ENCODE measurements around the gene EML6.

The EML6 gene

DNA sequence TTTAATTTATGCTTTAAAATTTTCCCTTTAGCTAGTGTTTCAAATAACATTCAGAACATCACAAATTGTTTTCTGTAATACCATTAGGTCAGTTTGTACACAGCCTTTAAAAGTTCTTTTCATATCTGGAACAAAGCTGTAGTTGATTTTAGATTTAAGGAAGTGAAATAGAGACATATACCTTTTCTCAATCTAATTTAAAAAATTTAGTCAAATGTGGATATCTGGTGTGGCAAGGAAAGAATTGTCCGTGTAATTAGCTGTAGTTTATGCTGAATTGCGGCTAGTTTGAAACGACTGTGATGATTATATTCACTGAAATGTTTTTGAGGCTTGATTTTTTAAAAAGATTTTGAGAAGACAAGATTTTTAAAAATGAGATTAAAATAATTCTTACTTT lies 59.9 kb downstream of the EML6 start:
- H3K4me3 ChIP-seq (ENCODE audit: low read length), result no peak overlapping the region

DNA sequence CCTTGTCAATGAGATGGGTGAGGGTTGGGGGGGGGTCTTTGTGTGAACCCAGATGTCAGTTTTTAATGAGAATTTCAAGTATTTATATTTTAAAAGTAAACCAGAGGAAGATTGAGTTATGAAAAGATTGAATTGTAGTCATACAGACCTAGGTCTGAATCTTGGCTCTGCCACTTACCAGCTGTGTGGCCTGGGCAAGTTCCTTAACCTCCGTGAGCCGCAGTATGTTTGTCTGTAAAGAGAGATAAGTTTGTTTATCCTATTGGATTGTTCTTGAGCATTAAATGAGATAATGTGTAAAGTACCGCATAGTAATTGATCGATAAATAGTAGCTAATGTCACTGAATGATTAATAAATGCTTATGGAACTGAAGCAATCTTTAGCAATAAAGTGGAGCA lies 63.8 kb downstream of the EML6 start:
- Histone ChIP-seq H3K4me1 (ENCODE audit: control insufficient read depth, low read depth, low read length) (no peaks in the 10 kb centered on the region), H3K36me3 (ENCODE audit: control insufficient read depth, low read depth, low read length) (no peaks in the 10 kb centered on the region), H3K9me3 (ENCODE audit: control insufficient read depth, low read depth, low read length) (no peaks in the 10 kb centered on the region), H3K27me3 (ENCODE audit: control insufficient read depth, insufficient read depth, low read length) (no peaks in the 10 kb centered on the region), H3K4me3 (ENCODE audit: low read length) (no peak overlapping the region), H3K27ac (ENCODE audit: low read length) (no peak overlapping the region), H3K9ac (ENCODE audit: low read length) (no peak overlapping the region)

More for the DNA sequence above, 59.9 kb downstream of the EML6 start:
- H3K9me3 ChIP-seq (ENCODE audit: control insufficient read depth, low read depth, low read length), result no peaks in the 10 kb centered on the region
- H3K27me3 ChIP-seq (ENCODE audit: control insufficient read depth, insufficient read depth, low read length), result no peaks in the 10 kb centered on the region
- H3K4me1 ChIP-seq (ENCODE audit: control insufficient read depth, low read depth, low read length), result no peaks in the 10 kb centered on the region
- H3K27ac ChIP-seq (ENCODE audit: low read length), result no peak overlapping the region
- H3K36me3 ChIP-seq (ENCODE audit: control insufficient read depth, low read depth, low read length), result no peaks in the 10 kb centered on the region
- no peak overlapping the region for H3K9ac ChIP-seq (ENCODE audit: low read length)

DNA sequence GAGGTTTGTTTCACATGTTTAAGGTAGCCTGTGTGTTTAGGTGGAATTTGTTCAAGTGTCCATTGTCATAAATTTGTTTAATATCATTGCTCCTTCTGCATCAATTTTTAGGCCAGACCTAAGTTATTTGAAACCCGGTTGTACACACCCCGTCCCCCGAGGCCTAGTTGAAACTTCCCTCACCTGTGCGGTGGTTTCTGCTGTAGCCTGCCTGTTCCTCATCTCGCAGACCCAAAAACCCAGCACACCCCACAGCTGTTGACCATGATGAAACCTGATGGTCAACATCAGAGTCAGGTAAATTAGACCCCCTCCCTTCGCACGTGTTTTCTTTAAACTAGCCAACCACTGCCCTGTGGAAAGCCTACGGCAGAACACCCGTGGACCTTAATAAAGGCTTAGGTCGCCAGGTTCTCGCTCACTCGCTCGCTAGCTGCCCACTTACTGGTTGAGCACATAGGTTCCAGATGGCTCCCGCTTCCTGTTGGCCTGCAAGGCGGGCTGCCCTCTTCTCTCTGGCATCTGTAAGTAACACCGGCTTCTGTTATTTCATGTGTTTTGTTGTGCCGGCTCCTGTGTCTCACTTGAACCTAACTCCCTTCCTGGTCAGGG lies 64.4 kb downstream of the EML6 start:
- H3K27ac ChIP-seq (ENCODE audit: low read length), result no peak overlapping the region
- no peaks in the 10 kb centered on the region for H3K27me3 ChIP-seq (ENCODE audit: control insufficient read depth, insufficient read depth, low read length)
- H3K36me3 ChIP-seq (ENCODE audit: control insufficient read depth, low read depth, low read length), result no peaks in the 10 kb centered on the region
- no peaks in the 10 kb centered on the region for H3K4me1 ChIP-seq (ENCODE audit: control insufficient read depth, low read depth, low read length)
- H3K9ac ChIP-seq (ENCODE audit: low read length), result no peak overlapping the region
- H3K9me3 ChIP-seq (ENCODE audit: control insufficient read depth, low read depth, low read length), result no peaks in the 10 kb centered on the region
- H3K4me3 ChIP-seq (ENCODE audit: low read length), result no peak overlapping the region

DNA sequence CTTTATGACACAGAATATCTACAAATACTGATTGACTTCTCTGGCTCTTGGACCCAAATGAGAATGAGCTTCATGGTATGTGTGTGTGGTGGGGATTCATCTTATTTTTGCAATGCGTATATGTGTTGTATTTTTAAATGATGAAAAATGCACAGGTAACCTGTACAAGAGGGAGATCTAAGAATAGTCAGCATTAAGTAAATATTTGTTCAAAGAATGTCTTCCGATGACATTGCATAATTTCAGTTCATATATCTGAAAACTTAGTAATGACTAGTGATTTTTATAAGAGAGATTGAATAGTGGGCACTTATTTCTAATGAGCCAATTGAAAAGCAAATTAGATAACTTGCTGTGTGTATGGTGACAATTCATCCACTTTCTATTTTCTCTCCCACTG lies 66.4 kb downstream of the EML6 start:
- Histone ChIP-seq H3K27ac (ENCODE audit: low read length) (no peak overlapping the region), H3K4me3 (ENCODE audit: low read length) (no peak overlapping the region), H3K4me1 (ENCODE audit: control insufficient read depth, low read depth, low read length) (no peaks in the 10 kb centered on the region), H3K36me3 (ENCODE audit: control insufficient read depth, low read depth, low read length) (no peaks in the 10 kb centered on the region), H3K9ac (ENCODE audit: low read length) (no peak overlapping the region), H3K27me3 (ENCODE audit: control insufficient read depth, insufficient read depth, low read length) (no peaks in the 10 kb centered on the region), H3K9me3 (ENCODE audit: control insufficient read depth, low read depth, low read length) (no peaks in the 10 kb centered on the region)

DNA sequence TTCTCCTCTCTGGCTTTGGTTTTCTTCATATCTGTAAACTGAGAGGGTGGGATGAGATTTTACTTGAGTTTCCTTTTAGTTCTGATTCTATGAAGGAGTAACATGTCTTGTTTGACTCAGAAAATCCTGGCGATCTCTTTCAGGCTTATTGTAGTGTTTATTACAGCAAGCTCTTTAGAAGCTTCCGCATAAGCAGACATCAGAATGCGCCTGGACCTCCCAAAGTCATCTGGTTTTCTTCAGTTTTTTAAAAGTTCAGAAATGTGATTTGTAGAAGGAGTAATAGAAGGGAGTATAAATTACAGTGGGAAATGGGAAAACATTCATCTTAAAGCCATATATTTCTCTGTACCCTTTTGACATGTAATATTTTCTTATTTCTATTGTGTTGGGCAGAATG lies 68.4 kb downstream of the EML6 start:
- H3K27me3 ChIP-seq (ENCODE audit: control insufficient read depth, insufficient read depth, low read length), result no peaks in the 10 kb centered on the region
- H3K4me1 ChIP-seq (ENCODE audit: control insufficient read depth, low read depth, low read length), result no peaks in the 10 kb centered on the region
- H3K27ac ChIP-seq (ENCODE audit: low read length), result no peak overlapping the region
- no peak overlapping the region for H3K4me3 ChIP-seq (ENCODE audit: low read length)
- no peaks in the 10 kb centered on the region for H3K36me3 ChIP-seq (ENCODE audit: control insufficient read depth, low read depth, low read length)
- no peaks in the 10 kb centered on the region for H3K9me3 ChIP-seq (ENCODE audit: control insufficient read depth, low read depth, low read length)
- H3K9ac ChIP-seq (ENCODE audit: low read length), result no peak overlapping the region

DNA sequence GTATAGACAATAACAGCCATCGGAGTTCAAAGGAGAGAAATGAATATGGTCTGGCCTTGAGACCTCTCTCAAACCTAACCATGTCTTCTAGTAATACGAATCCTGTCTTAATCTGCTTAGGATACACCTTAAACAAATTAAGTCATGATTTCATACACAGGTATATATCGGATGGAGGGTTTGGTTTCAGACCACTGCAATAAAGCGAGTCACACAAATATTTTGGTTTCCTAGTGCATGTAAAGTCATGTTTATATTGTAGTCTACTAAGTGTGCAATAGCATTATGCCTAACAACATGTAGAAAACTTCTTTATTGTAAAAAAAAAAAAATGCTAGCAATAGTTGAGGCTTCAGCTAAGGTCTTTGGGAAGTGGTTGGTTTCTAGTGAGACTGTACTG lies 73.8 kb downstream of the EML6 start:
- H3K4me3 ChIP-seq (ENCODE audit: low read length), result no peak overlapping the region
- H3K4me1 ChIP-seq (ENCODE audit: control insufficient read depth, low read depth, low read length), result no peaks in the 10 kb centered on the region
- no peaks in the 10 kb centered on the region for H3K9me3 ChIP-seq (ENCODE audit: control insufficient read depth, low read depth, low read length)
- H3K9ac ChIP-seq (ENCODE audit: low read length), result no peak overlapping the region
- H3K27ac ChIP-seq (ENCODE audit: low read length), result no peak overlapping the region
- H3K27me3 ChIP-seq (ENCODE audit: control insufficient read depth, insufficient read depth, low read length), result no peaks in the 10 kb centered on the region
- no peaks in the 10 kb centered on the region for H3K36me3 ChIP-seq (ENCODE audit: control insufficient read depth, low read depth, low read length)

DNA sequence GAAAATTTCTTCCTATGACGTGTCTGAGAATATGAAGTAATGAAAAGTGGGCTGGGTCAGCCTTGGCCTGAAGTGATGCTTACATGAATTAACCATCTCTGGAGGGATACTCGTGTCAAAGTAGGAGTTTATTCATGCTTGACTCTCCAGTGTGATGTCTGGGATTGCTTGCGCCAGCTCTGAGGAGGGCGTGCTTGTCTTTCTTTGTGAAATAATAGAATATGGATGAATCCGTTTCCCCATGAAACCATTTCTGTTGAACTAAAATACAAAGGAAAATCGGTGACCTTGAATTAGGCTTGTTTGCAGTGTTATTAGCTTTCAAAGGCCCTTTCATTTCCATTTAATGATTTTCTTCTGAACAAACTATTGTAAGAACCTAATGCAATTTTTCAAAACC lies 77.9 kb downstream of the EML6 start:
- Histone ChIP-seq H3K36me3 (ENCODE audit: control insufficient read depth, low read depth, low read length) (no peaks in the 10 kb centered on the region), H3K27ac (ENCODE audit: low read length) (no peak overlapping the region), H3K4me3 (ENCODE audit: low read length) (no peak overlapping the region), H3K27me3 (ENCODE audit: control insufficient read depth, insufficient read depth, low read length) (no peaks in the 10 kb centered on the region), H3K9me3 (ENCODE audit: control insufficient read depth, low read depth, low read length) (no peaks in the 10 kb centered on the region), H3K9ac (ENCODE audit: low read length) (no peak overlapping the region), H3K4me1 (ENCODE audit: control insufficient read depth, low read depth, low read length) (no peaks in the 10 kb centered on the region)

DNA sequence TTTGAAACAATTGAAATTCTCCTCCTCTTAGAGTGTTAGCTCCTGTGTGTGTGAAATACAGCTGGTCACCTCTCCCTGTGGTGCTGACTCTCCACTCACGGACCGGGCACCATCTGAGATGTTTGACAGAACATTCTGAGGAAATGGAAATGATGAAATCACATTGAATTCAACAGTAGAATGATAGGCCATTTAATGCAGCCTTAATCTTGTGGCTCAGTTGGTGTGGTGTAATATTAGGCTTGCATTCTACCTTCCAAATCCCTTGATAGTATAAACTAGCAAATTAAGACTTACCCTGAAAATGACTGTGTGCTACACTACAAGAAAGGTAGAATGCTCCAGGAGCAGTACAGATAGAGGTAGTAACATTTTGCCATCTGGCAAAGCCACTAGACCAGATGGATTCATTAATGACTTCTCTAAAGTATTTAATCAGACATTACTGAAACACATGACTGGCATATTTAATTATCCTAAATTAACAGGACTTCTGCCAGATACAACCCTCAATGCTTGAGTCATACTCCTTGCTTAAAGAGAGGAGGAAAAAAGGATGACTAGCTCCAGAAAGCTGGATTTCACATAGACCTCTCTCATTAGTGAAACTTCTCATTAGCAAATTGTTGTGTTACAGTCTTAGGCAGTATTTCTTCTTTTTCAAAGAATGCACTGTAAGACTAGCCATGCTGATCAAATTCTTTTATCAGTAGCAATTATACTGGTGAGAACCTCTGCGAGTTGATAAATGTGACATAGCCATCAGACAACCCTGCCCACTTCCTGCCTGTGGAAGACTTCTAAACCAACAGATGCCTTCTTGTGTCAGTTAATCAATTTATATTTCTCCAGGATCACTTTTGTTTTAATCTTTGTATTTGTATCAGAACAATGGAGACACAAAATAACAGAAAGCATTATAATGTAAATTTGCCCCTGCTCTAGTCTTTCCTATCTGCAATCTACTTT lies 80.6 kb downstream of the EML6 start:
- H3K9me3 ChIP-seq (ENCODE audit: control insufficient read depth, low read depth, low read length), result no peaks in the 10 kb centered on the region
- H3K4me1 ChIP-seq (ENCODE audit: control insufficient read depth, low read depth, low read length), result no peaks in the 10 kb centered on the region
- no peaks in the 10 kb centered on the region for H3K27me3 ChIP-seq (ENCODE audit: control insufficient read depth, insufficient read depth, low read length)
- H3K36me3 ChIP-seq (ENCODE audit: control insufficient read depth, low read depth, low read length), result no peaks in the 10 kb centered on the region
- H3K27ac ChIP-seq (ENCODE audit: low read length), result no peak overlapping the region
- no peak overlapping the region for H3K9ac ChIP-seq (ENCODE audit: low read length)
- H3K4me3 ChIP-seq (ENCODE audit: low read length), result no peak overlapping the region

DNA sequence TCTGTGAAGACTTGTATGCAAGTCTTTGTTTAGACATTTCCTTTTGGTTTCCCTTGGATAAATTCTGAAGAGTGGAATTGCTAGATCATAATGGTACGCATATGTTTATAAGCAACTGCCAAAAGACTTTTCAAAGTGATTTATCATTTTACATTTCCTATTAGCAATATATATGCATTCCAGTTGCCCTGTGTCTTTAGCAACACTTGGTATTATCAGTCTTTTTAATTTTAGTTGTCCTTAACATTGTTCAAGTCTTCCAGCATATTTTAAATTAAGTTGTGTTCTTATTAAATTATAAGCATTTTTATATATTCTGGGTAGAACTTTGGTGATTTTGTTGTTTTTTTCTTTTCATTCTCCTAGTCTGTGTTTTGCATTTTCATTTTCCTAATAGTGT lies 81.8 kb downstream of the EML6 start:
- H3K36me3 ChIP-seq (ENCODE audit: control insufficient read depth, low read depth, low read length), result no peaks in the 10 kb centered on the region
- no peaks in the 10 kb centered on the region for H3K4me1 ChIP-seq (ENCODE audit: control insufficient read depth, low read depth, low read length)
- no peak overlapping the region for H3K9ac ChIP-seq (ENCODE audit: low read length)
- no peaks in the 10 kb centered on the region for H3K9me3 ChIP-seq (ENCODE audit: control insufficient read depth, low read depth, low read length)
- H3K27ac ChIP-seq (ENCODE audit: low read length), result no peak overlapping the region
- H3K4me3 ChIP-seq (ENCODE audit: low read length), result no peak overlapping the region
- H3K27me3 ChIP-seq (ENCODE audit: control insufficient read depth, insufficient read depth, low read length), result no peaks in the 10 kb centered on the region

DNA sequence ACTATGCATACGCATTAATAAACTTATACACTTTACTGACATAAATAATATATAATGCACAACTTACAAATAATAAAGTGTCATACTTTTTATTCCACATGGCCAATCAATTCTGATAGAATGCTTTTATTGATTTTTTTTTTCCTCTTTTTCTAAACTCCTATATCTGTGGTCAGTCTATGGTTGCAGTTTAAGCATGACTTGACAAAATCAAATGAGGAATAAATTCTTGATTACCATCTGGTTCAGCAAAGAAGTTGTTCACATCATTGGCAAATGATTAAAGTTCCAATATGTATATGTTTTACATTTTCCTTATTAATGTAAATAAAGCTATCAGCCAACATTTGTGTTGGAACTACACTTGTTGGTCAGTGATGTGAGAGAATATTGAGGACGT lies 83.5 kb downstream of the EML6 start:
- no peak overlapping the region for H3K9ac ChIP-seq (ENCODE audit: low read length)
- H3K27ac ChIP-seq (ENCODE audit: low read length), result no peak overlapping the region
- H3K36me3 ChIP-seq (ENCODE audit: control insufficient read depth, low read depth, low read length), result no peaks in the 10 kb centered on the region
- no peak overlapping the region for H3K4me3 ChIP-seq (ENCODE audit: low read length)
- H3K9me3 ChIP-seq (ENCODE audit: control insufficient read depth, low read depth, low read length), result no peaks in the 10 kb centered on the region
- no peaks in the 10 kb centered on the region for H3K4me1 ChIP-seq (ENCODE audit: control insufficient read depth, low read depth, low read length)
- no peaks in the 10 kb centered on the region for H3K27me3 ChIP-seq (ENCODE audit: control insufficient read depth, insufficient read depth, low read length)

DNA sequence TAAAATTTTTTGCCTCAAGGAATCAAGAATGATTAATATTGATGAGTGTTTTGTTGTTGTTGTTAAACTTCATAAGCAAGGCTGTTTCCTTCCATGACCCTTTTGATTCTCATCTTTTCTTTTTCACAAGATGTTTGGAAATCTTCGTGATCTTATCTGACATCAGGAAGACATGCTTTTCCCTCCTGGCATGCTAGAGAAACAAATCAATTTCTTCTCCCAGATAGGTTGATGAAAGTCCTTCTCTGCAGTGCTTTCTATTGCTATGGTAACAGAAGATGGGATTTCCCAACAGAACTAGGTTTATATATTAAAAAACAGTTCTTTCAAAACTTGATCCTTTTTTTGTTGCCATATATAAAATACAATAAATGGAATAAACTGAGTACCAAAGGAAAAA lies 85.2 kb downstream of the EML6 start:
- Histone ChIP-seq H3K4me3 (ENCODE audit: low read length) (no peak overlapping the region), H3K27ac (ENCODE audit: low read length) (no peak overlapping the region), H3K9ac (ENCODE audit: low read length) (no peak overlapping the region), H3K4me1 (ENCODE audit: control insufficient read depth, low read depth, low read length) (no peaks in the 10 kb centered on the region), H3K9me3 (ENCODE audit: control insufficient read depth, low read depth, low read length) (no peaks in the 10 kb centered on the region), H3K27me3 (ENCODE audit: control insufficient read depth, insufficient read depth, low read length) (no peaks in the 10 kb centered on the region), H3K36me3 (ENCODE audit: control insufficient read depth, low read depth, low read length) (no peaks in the 10 kb centered on the region)

DNA sequence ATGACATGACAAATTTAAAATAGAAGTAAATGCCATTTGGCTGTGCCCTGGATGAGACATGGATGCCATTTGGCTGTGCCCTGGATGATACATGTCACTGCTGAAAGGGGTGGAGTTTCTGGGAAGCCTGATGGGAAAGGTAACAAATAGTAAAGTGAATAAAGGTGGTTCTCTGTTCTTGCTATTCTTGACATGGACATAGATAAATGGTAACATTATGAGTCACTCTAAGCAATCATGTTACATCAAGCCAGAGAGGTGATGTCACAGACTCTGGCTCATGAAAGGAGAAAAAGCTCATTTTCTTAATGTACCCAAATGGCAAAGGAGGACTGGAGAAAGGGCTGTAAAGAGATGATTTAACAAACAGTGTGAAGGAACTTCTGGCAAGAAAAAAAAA lies 86.4 kb downstream of the EML6 start:
- Histone ChIP-seq H3K9ac (ENCODE audit: low read length) (no peak overlapping the region), H3K36me3 (ENCODE audit: control insufficient read depth, low read depth, low read length) (no peaks in the 10 kb centered on the region), H3K4me3 (ENCODE audit: low read length) (no peak overlapping the region), H3K27me3 (ENCODE audit: control insufficient read depth, insufficient read depth, low read length) (no peaks in the 10 kb centered on the region), H3K27ac (ENCODE audit: low read length) (no peak overlapping the region), H3K4me1 (ENCODE audit: control insufficient read depth, low read depth, low read length) (no peaks in the 10 kb centered on the region), H3K9me3 (ENCODE audit: control insufficient read depth, low read depth, low read length) (no peaks in the 10 kb centered on the region)

Measured in iPS-18a (cell line).